HG03354 (cell line): ENCODE data around the gene PEX5L.
"Not testable (repeated sequence)": the region's sequence is repeated elsewhere in the genome, so short reads cannot be mapped to it uniquely, and the experiment has no call there.

Experiments
- ATAC-seq: cut with Tn5 transposase; IDR thresholded peaks from one replicate; pipeline ENCODE4 v1.9.1; 2021; ENCODE audit warnings: mild to moderate bottlenecking; ENCODE audit not compliant: unreplicated experiment, poor library complexity, severe bottlenecking

The PEX5L gene

GRCh38 chr3:179806177-179806576 is 230.6 kb downstream of the PEX5L start:
- no peak for ATAC-seq

DNA sequence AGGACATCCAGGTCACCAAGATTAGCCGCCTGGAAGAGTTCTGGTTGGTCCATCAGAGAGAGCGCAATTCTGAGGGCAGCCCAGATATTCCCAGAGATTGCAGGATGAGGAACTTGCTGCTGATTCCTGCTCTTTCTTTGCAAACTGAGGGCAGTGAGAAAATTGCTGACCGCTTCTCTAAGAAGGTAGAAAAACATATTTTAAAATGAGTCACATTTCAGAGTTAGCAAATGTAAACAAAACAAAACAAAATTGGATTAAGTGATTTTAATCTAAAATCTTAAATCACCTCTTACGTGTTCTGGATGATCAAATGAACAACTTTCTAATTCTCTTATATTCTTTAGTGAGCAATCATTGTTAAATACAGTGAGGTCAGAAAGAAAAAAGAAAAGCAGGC is 234.9 kb downstream of the PEX5L start:
- ATAC-seq = no peak

- no peak for ATAC-seq
These were observed 235.5 kb downstream of the PEX5L start for GRCh38 chr3:179801263-179801662.

DNA sequence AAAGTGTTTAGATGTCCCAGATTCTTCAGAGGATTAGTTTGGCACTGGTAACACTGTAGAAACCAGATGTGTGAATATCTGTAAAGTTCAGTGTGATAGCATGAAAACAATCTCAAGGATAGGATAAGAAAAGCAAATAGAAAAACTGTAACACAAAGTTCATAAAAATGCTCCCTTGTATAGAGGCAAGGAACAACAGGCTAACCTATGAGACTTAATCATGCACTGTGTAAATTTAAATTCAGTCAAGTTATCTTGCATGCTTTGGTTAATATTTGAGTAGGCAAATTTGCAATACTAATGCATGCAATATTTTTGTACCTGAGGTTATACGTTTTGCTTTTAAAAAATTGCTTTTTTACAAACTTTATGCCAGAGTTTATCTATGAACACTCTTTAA is 239.5 kb downstream of the PEX5L start:
- no peak for ATAC-seq

- no peak for ATAC-seq
These were observed 240.3 kb downstream of the PEX5L start for GRCh38 chr3:179796421-179796820.

DNA sequence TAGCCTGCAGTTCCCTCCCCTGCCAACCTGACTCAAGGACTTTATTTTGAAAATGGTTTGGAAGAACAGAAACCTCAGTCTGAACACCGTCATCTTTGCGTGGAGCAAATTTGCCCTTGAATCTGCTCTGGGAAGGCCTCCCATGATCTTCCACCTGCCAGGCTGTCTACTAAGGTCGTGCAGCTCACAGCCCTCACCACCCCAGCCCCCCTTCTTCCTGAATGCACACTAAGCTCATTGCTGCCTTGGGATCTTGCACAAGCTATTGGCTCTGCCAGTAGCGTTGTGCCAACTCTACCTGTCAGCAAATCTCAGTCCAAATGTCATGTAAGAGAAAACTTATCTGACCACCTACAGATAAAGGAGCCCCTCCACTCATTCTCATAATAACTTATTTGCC is 242.4 kb downstream of the PEX5L start:
- ATAC-seq = no peak

- ATAC-seq = no peak
These were observed 244.9 kb downstream of the PEX5L start for GRCh38 chr3:179791793-179792192.

- ATAC-seq = no peak
These were observed 247.7 kb downstream of the PEX5L start for GRCh38 chr3:179788996-179789395.

DNA sequence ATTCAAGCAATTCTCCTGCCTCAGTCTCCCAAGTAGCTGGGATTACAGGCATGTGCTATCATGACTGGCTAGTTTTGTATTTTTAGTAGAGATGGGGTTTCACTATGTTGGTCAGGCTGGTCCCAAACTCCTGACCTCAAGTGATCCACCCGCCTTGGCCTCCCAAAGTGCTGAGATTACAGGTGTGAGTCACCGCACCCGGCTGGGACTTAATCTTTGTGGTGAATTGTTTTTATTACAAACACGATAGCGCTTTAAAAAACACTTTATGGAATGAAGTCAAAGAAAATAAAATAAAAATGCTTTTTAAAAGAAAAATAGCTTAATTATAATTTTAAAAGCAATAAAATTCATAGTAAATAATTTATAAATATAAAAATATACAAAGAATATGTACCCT is 253.9 kb downstream of the PEX5L start:
- ATAC-seq = not testable (repeated sequence)

DNA sequence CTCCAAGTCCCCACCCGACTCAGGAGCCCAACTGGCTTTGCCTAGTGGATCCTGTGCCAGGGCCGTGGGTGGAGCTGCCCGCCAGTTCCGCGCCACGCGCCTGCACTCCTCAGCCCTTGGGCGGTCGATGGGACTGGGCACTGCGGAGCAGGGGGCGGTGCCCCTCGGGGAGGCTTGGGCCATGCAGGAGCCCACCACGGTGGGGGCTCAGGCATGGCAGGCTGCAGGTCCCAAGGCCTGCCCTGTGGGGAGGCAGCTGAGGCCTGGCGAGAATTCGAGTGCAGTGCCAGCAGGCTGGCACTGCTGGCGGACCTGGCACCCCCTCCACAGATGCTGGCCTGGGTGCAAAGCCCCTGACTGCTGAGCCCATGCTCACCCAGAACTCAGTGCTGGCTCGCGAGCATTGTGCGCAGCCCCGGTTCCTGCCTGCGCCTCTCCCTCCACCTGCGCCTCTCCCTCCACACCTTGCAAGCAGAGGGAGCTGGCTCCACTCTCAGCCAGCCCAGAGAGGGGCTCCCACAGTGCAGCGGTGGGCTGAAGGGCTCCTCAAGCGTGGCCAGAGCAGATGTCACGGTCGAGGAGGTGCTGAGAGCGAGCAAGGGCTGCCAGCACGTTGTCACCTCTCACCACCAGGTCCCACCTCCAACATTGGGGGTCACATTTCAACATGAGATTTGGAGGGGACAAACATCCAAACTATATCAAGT is 261.2 kb downstream of the PEX5L start:
- ATAC-seq = no peak

DNA sequence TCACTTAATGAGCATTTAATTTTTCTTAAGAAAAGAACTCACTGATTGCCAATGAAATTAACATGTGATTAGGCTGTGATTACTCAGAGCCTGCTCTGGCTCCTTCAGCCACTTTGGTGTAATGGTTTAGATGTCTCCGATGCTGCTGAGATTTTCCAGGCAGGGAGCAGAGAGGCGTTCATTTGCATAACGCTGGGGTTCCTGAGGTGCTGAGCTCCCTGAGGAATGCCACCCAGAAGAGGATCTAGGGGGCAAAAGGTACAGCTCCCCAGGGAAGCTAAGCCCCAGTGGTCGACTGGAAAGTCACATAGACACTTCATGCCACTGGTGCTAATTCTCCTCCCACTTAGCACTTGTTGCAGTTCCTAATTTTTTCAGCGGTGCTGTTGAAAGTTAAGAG is 264.4 kb downstream of the PEX5L start:
- no peak for ATAC-seq

DNA sequence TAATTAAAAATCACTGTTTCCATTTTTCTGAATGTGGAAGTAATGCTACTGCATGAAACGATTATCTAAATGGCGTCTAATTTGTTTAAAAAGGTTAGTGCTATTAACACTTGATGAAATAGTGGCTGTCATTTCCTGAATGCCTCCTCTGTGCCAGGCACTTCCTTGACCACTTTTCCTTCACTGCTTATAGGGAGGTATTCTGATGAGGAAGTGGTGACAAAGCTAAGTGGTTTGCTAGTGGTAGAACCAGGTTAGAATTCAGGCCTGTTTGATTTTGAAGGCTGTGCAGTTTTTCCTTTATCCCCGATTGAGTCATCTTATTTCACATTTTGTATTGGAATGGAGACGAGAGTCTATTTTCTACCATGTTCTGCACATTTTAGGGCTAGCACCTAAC is 264.9 kb downstream of the PEX5L start:
- no peak for ATAC-seq

GRCh38 chr3:179769411-179770247 is 267.1 kb downstream of the PEX5L start:
- ATAC-seq = no peak

- no peak for ATAC-seq
These were observed 268.7 kb downstream of the PEX5L start for GRCh38 chr3:179768080-179768479.

DNA sequence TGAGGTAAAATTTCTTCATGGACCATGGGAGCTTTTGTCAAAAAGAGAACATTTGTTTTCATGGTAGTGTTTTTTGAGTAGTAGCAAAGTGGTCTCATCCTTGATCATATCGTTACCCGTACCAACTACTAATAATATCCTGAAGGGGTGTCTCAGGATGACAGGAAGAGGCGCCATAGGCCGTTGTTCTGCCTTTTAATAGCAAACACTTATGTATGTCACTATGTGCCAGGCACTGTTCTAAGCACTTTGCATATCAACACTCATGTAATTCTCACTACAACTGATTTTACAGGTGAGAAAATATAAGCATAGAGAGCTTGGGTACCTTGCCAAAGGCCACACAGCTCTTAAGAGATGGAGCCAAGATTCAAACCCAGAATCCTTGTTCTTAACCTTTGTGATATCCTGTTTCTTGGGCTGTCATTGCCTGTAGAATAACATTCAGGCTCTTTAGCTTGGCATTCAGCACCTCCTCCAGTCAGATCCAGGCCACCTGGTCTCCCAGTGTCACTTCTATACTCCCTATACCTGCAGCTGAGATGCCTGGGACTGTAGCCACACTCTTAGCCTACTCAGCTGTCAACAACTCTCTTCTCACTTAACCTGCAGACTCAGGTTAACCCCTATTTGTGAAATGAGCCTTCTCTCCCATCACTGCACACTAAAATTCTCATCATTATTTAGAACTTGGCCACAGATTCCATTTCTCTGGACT is 270.2 kb downstream of the PEX5L start:
- no peak for ATAC-seq

GRCh38 chr3:179765396-179765795 is 271.3 kb downstream of the PEX5L start:
- no peak for ATAC-seq

GRCh38 chr3:179760944-179761343 is 275.8 kb downstream of the PEX5L start:
- ATAC-seq = no peak

DNA sequence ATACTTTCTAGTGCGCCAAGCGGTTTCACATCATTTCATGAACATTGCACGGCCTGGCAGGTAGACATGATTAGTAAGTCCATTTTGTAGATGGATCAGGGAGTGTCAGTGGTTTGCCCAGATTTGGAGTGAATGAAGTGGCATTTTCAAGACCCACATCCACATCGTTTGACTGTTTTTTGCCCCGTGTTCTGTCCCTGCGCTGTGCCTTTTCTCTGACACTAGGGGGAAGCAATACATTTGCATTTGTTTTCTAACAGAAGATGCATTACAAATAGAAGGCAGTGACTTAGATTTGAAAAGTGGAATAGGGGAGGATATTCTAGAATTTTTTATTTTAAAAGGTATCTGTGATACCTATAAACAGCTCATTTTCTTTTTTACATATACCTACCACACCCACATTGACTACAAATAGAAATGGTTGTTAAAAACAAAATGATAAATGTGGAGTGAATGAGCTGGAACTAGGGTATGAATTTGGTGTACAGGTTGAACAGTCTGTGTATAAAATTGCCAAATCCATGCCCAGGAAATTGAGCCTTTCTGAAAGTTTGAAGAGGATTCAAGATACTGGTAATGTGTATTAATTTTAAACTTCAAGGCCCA is 285.9 kb downstream of the PEX5L start:
- ATAC-seq = peak; percentile 75

GRCh38 chr3:179745716-179746115 is 291.0 kb downstream of the PEX5L start:
- no peak for ATAC-seq

GRCh38 chr3:179745079-179745478 is 291.7 kb downstream of the PEX5L start:
- no peak for ATAC-seq
